Measurements from ENCODE around the gene EVI2B.

EVI2B gene

DNA sequence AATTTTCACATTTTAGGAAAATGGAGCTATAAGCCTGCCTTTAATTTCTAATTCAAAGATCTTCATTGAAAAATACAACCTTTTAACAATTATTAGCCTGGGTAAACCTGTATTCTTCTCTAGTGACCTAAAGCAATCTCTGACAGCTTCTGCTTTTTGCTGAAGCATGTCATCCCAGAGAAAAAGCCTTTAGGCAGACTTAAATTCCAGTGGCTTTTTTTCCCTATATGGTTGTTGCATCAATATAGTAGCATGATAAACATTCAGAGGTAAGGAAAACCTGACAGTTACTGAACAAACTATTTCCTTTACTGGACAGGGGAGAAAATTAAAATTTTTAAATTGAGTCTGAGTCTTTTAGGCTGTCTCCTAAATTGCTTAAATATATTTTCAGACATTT lies 15.4 kb upstream of the EVI2B start:
- TF ChIP-seq, protein P1, sequence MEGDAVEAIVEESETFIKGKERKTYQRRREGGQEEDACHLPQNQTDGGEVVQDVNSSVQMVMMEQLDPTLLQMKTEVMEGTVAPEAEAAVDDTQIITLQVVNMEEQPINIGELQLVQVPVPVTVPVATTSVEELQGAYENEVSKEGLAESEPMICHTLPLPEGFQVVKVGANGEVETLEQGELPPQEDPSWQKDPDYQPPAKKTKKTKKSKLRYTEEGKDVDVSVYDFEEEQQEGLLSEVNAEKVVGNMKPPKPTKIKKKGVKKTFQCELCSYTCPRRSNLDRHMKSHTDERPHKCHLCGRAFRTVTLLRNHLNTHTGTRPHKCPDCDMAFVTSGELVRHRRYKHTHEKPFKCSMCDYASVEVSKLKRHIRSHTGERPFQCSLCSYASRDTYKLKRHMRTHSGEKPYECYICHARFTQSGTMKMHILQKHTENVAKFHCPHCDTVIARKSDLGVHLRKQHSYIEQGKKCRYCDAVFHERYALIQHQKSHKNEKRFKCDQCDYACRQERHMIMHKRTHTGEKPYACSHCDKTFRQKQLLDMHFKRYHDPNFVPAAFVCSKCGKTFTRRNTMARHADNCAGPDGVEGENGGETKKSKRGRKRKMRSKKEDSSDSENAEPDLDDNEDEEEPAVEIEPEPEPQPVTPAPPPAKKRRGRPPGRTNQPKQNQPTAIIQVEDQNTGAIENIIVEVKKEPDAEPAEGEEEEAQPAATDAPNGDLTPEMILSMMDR (IDR thresholded peaks at IDR 0.05; ENCODE audit: low read depth, low read length): no peak
- no peak for DNase-seq (ENCODE audit: extremely low read depth, low read depth)

DNA sequence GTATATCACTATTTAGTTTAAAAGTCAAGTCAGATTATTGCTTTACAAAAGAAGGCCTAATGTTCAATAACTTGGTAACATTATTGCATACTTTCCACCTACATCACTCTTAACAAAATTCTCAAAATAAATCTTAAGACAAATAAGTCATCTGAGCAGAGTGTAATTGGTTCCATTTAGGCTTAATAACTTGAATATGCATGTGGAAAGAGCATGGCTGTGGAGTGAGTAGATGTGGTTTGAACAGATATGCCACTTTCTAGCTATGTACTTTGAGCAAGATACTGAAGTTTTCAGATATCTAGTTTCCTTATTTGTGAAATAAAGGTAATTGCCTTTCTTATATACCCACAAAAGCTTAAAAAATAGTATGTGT lies 14.3 kb upstream of the EVI2B start:
- no peak for DNase-seq (ENCODE audit: extremely low read depth, low read depth)
- TF ChIP-seq, protein P1 (IDR thresholded peaks at IDR 0.05; ENCODE audit: low read depth, low read length): no peak

DNA sequence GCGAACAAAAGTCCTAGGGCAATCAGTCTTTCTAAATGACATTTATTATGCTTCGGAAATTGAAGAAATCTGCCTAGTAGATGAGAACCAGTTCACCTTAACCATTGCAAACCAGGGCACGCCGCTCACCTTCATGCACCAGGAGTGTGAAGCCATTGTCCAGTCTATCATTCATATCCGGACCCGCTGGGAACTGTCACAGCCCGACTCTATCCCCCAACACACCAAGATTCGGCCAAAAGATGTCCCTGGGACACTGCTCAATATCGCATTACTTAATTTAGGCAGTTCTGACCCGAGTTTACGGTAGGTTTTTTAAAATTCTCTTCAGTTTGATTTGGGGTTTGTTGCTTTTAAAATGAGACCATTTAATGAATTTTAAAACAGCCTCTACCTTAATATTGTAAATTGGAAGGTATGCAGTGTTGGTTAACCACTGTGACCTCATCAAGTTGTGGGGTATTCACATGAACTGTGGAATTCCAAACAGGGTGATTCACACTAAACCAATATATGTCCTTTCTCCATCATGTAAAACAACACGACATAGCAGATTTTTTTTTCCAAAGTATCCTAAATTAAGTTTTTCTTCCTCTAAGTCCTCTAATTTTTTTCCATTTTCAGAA lies 13.8 kb upstream of the EVI2B start:
- DNase-seq (ENCODE audit: extremely low read depth, low read depth): no peak
- TF ChIP-seq, protein P1 (IDR thresholded peaks at IDR 0.05; ENCODE audit: low read depth, low read length): no peak

DNA sequence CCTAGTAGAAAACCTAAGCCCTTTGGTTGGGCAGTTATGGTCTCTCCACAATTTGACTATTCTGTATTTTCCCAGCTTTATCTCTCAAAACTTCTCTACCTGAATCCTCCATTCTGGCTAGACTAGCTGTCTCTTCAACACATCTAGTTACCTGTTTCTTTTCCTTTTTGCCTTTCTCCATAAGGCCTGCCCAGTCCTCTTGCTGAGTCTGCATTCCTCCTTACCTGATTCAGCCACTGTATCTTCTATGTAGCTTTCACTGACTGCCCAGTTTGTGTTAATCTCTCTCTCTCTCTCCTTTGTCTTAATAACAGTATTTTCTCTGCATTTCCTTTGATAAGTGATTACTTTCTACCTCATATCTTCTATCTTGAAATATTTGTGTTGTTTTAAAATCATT lies 9.7 kb upstream of the EVI2B start:
- DNase-seq (ENCODE audit: extremely low read depth, low read depth): no peak
- TF ChIP-seq, protein P1 (IDR thresholded peaks at IDR 0.05; ENCODE audit: low read depth, low read length): no peak

DNA sequence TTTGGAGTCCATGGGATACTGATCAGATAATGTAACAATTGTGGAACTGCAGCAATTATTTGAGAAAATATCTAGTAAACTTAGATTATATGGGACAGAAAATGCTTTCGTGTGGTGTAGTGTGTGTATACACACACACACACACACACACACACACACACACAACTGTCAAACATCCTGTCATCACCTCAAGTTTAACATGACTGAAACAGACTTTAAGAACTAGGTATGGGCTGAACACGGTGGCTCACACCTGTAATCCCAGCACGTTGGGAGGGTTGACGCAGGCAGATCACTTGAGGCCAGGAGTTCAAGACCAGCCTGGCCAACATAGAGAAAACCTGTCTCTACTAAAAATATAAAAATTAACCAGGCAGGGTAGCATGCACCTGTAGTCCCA lies 8.1 kb upstream of the EVI2B start:
- no peak for DNase-seq (ENCODE audit: extremely low read depth, low read depth)
- TF ChIP-seq, protein P1 (IDR thresholded peaks at IDR 0.05; ENCODE audit: low read depth, low read length): no peak

DNA sequence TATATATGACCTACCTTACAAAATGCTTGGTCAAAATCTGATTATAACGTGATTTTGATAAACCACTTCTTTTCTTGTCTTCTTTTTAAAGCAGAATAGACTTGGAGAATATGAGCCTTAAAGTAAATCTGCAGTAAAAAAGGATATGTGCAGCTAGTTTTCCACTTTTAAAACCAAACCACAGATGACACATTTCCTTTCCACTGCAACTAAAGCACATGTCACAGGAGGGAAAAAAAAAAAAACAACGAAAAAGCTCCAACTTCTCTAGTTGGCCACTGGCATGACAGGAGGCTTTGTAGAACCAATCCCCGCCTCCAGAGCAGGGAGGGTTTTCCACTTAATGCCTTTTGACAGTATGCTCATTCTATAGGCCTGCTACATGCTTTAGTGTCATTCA lies 7.6 kb upstream of the EVI2B start, which contains the start of gene EVI2A:
EVI2A (minus strand) TSS at position 142 of the 400 bp plus-strand sequence. CDS start 2,609 bp downstream, outside the sequence.
- no peak for DNase-seq (ENCODE audit: extremely low read depth, low read depth)
- TF ChIP-seq, protein P1 (IDR thresholded peaks at IDR 0.05; ENCODE audit: low read depth, low read length): no peak

DNA sequence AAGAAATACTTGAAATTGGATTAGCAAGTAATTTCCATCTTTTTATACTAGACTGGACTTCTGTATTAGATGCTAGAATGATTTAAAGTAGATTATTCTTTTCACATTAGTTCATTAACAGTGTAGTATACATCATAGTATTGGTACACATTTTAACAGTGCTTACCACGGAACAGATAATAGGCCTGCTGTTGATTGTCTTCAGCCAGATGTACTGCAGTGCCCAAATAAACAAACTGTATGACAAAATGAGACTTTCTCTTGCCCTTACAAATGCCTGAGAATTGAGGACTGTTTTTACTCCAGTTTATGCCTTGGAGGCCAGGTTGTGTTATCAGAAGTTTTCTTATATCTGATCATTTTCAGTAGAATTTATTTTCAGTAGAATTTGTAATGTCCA lies 6.9 kb upstream of the EVI2B start:
- DNase-seq (ENCODE audit: extremely low read depth, low read depth): no peak
- TF ChIP-seq, protein P1 (IDR thresholded peaks at IDR 0.05; ENCODE audit: low read depth, low read length): no peak

Data from AG09319 (cell line).